ENCODE data around the gene PIKFYVE.
"Not testable (repeated sequence)": the region's sequence is repeated elsewhere in the genome, so short reads cannot be mapped to it uniquely, and the experiment has no call there.

The PIKFYVE gene

DNA sequence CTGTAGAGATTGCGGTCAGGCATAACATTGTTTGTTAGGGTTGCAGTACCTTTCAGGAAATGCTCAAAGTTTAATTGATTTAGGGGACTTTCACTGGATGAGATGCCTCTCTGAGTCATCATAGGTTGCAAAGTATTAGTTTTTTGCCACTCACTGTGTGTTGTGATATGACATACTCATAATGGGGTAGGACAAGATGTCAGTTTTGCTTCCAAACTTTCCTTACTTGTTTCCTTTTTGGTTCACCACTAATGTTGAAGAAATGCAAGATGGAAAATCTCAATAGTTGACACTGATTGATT is 105.5 kb downstream of the PIKFYVE start:
- no peaks in the 10 kb centered on the region for H3K9me3 Mint-ChIP-seq
- peaks cover 7 to 16% of the 10 kb centered on the region in 2 donors for H3K4me1 Mint-ChIP-seq
- H3K36me3 Mint-ChIP-seq, result no peaks in the 10 kb centered on the region
- ATAC-seq (replicated peaks), result no peak
- no peak overlapping the region for H3K27ac Mint-ChIP-seq
- no peak overlapping the region for H3K4me3 Mint-ChIP-seq
- DNase-seq, result no peak
- no peaks in the 10 kb centered on the region for H3K27me3 Mint-ChIP-seq

DNA sequence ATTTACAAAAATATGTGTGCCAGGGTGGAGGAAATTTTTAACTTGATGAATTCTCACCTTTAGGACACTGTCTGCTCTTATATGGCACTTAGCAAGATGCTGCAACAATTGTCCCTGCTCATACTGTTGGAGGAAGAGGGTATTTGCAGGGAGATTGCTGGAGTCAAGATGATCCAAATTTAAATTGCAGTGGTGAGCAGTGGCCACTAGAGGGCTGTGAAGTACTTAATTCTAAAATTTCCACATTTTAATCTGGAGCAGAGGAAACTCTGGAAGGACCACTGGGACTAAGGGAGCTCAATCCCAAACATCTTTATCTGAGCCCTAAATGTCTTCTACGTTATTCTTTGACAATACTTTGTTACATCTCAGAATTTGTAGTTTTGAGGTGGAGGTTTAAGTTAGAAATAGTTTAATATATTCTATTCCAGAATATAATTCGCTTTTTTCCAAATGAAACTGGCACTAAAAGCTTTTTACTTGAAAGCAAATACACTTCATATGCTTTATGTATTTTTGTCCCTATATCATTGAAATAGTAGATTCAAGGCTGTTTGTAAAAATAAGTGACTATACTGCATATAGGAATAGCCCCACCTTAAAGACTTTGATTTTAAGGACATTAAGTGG is 107.5 kb downstream of the PIKFYVE start:
- ATAC-seq (replicated peaks), result no peak
- no peaks in the 10 kb centered on the region for H3K9me3 Mint-ChIP-seq
- H3K27ac Mint-ChIP-seq, result no peak overlapping the region
- no peaks in the 10 kb centered on the region for H3K27me3 Mint-ChIP-seq
- no peak for DNase-seq
- H3K36me3 Mint-ChIP-seq, result no peaks in the 10 kb centered on the region
- H3K4me3 Mint-ChIP-seq, result no peak overlapping the region
- peaks cover 0 to under 1% of the 10 kb centered on the region in 2 donors for H3K4me1 Mint-ChIP-seq

DNA sequence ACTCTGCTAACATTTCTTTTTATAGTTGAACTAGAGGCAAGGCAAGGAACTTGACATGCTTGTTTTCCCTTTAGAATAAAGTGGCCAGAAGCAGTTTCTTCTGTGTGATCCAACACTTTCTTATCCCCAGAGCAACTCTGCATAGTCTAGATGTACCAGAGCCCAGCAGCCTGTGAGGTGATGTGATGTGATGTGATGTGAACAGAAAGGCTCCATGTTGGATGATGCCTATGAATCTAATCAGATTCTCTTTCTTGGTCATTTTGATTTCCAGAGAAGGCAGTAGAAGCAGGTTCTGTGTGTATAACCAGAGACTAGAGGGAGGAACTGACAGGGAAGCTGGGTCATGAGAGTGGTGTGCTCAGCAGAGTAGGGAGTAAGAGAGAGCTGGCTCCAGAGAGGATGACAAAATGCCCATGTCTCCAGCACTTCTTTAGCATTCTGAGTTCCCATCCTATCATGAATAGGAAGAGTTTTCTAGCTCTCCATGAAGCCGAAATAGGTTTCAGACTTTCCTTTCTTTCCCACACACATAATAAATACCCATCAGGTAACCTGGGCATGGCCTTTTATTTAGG is 109.5 kb downstream of the PIKFYVE start:
- DNase-seq (no peak), ATAC-seq (replicated peaks) (no peak)
- no peak overlapping the region for H3K27ac Mint-ChIP-seq
- peaks cover 0 to 3% of the 10 kb centered on the region in 2 donors for H3K27me3 Mint-ChIP-seq
- H3K36me3 Mint-ChIP-seq, result no peaks in the 10 kb centered on the region
- no peaks in the 10 kb centered on the region for H3K9me3 Mint-ChIP-seq
- no peaks in the 10 kb centered on the region for H3K4me1 Mint-ChIP-seq
- H3K4me3 Mint-ChIP-seq, result no peak overlapping the region

DNA sequence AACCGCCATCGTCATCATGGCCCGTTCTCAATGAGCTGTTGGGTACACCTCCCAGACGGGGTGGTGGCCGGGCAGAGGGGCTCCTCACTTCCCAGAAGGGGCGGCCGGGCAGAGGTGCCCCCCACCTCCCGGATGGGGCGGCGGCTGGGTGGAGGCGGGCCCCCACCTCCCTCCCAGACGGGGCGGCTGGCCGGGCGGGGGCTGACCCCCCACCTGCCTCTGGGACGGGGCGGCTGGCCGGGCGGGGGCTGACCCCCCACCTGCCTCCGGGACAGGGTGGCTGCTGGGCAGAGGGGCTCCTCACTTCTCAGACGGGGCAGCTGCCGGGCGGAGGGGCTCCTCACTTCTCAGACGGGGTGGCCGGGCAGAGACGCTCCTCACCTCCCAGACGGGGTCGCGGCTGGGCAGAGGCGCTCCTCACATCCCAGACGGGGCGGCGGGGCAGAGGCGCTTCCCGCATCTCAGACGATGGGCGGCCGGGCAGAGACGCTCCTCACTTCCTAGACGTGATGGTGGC is 111.3 kb downstream of the PIKFYVE start:
- not testable (repeated sequence) for H3K27me3 Mint-ChIP-seq; DNase-seq; H3K9me3 Mint-ChIP-seq; ATAC-seq (replicated peaks); H3K36me3 Mint-ChIP-seq; H3K27ac Mint-ChIP-seq; H3K4me1 Mint-ChIP-seq; H3K4me3 Mint-ChIP-seq

DNA sequence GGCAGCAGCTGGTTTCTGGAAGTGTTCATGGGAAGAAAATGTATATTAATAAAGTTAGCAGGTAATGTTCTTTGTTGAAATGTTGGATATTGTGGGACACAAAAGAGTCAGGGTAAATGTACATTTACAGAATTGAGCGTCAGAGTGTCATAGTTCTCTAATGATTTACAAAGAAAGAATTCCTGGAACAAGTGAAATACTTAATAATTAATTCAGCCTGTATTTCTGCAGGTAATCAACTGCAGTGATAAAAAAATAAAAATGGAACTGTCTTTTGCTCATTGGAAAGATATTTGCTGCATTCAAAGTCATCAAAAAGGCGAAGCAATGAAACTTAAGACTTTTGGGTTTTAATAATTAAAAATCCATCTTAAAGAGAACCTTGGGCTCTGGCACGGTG is 113.1 kb downstream of the PIKFYVE start:
- no peak for DNase-seq
- H3K9me3 Mint-ChIP-seq, result no peaks in the 10 kb centered on the region
- peaks cover 16 to 25% of the 10 kb centered on the region in 2 donors for H3K27me3 Mint-ChIP-seq
- no peak for ATAC-seq (replicated peaks)
- H3K27ac Mint-ChIP-seq, result no peak overlapping the region
- H3K4me1 Mint-ChIP-seq, result no peaks in the 10 kb centered on the region
- H3K36me3 Mint-ChIP-seq, result no peaks in the 10 kb centered on the region
- H3K4me3 Mint-ChIP-seq, result no peak overlapping the region

DNA sequence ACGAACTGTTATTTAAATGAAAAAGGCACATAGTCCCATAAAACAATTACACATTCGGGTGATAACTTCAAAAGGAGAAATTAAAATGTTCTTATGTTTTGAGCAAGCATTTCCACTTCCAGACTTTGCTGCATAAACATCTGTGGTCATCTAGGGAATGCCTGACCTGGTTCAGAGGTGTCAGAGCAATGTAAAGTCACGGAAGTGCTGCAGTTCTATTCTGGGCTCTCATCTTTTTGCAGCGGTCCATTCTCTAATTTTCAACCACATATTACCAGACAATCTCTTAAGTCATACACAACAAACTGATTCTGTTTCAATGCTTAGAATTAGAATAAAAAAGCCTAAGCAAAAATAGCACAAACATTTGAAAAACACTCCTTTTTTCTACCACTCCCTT is 118.6 kb downstream of the PIKFYVE start:
- Mint-ChIP-seq H3K27ac (no peak overlapping the region), H3K4me1 (no peaks in the 10 kb centered on the region), H3K4me3 (no peak overlapping the region), H3K36me3 (no peaks in the 10 kb centered on the region), H3K9me3 (no peaks in the 10 kb centered on the region), H3K27me3 (peaks cover 21 to 33% of the 10 kb centered on the region in 2 donors)
- no peak for ATAC-seq (replicated peaks)
- DNase-seq, result no peak

DNA sequence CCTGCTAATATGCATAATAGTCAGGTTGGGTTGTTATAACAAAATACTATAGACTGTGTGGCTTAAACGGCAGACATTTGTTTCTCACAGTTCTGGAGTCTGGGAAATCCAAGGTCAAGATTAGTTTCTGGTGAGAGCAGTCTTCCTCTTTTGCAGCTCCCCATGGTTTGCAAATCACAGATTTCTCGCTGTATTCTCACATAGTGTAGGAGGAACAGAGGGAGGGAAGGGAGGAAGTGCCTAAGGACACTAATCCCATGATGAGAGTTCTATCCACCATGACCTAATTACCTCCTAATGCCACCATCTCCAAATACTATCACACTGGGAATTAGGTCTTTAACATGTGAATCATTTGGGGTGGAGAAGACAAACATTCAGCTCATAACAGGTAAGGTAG is 120.5 kb downstream of the PIKFYVE start:
- peaks cover 15 to 32% of the 10 kb centered on the region in 2 donors for H3K27me3 Mint-ChIP-seq
- no peak for DNase-seq

DNA sequence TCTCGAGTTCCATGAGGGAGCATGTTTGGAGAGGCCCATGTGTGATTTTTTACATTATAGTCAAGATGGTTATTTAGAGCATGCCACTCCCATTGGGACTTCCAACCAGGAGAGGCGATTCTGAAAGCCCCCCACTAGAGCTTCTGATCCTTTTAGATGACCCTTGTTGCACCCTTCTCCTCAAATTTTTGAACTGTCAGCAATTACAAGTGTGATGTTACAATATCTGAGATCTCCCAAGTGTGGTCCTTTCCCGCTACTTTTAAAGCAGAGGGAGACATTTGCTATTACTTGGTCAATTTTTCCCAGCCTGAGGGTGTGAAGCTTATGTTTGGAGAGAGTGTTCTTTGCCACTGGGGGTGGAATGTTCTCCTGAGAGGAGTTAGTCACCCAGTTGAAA is 123.9 kb downstream of the PIKFYVE start:
- DNase-seq, result no peak
- H3K27me3 Mint-ChIP-seq, result peaks cover 4 to 8% of the 10 kb centered on the region in 2 donors
- H3K9me3 Mint-ChIP-seq, result peaks cover 11 to 12% of the 10 kb centered on the region in 2 donors
- H3K4me3 Mint-ChIP-seq, result no peak overlapping the region
- H3K4me1 Mint-ChIP-seq, result no peaks in the 10 kb centered on the region
- no peak for ATAC-seq (replicated peaks)
- H3K27ac Mint-ChIP-seq, result no peak overlapping the region
- peaks cover 0 to 4% of the 10 kb centered on the region in 2 donors for H3K36me3 Mint-ChIP-seq

More for the DNA sequence above, 120.5 kb downstream of the PIKFYVE start:
- ATAC-seq (replicated peaks), result no peak
- H3K9me3 Mint-ChIP-seq, result peaks cover 0 to 4% of the 10 kb centered on the region in 2 donors
- H3K4me1 Mint-ChIP-seq, result no peaks in the 10 kb centered on the region
- no peaks in the 10 kb centered on the region for H3K36me3 Mint-ChIP-seq
- no peak overlapping the region for H3K4me3 Mint-ChIP-seq
- H3K27ac Mint-ChIP-seq, result no peak overlapping the region

DNA sequence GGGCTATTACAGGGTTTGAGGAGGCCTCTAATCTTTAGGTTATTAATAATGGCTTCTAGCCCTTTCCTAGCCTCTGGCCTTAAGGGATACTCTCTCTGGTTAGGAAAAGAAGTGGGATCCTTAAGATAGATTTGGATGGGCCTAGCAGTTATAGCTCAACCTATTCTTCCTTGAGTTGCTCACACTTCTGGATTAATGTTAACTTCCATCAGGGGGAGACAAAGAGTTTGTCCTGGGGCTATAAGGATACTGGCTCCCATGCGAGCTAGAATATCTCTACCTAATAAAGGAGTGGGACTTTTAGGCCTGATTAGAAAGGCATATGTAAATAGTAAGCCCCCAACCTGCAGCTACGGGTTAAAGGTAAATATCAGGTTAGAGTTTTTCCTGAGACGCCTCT is 126.2 kb downstream of the PIKFYVE start:
- peaks cover 2 to 4% of the 10 kb centered on the region in 2 donors for H3K36me3 Mint-ChIP-seq
- H3K27me3 Mint-ChIP-seq, result peaks cover 7 to 21% of the 10 kb centered on the region in 2 donors
- no peak overlapping the region for H3K27ac Mint-ChIP-seq
- peaks cover 16 to 19% of the 10 kb centered on the region in 2 donors for H3K9me3 Mint-ChIP-seq
- DNase-seq (no peak), ATAC-seq (replicated peaks) (no peak)
- H3K4me3 Mint-ChIP-seq, result no peak overlapping the region
- H3K4me1 Mint-ChIP-seq, result no peaks in the 10 kb centered on the region

DNA sequence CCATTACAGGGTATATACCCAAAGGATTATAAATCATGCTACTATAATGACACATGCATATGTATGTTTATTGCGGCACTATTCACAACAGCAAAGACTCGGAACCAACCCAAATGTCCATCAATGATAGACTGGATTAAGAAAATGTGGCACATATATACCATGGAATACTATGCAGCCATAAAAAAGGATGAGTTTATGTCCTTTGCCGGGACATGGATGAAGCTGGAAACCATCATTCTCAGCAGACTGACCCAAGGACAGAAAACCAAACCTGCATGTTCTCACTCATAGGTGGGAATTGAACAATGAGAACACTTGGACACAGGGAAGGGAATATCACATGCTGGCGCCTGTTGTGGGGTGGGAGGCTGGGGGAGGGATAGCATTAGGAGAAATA is 130.7 kb downstream of the PIKFYVE start:
- Mint-ChIP-seq H3K27me3 (peaks cover 18 to 32% of the 10 kb centered on the region in 2 donors), H3K9me3 (peaks cover 12 to 17% of the 10 kb centered on the region in 2 donors)
- DNase-seq; H3K4me1 Mint-ChIP-seq; H3K36me3 Mint-ChIP-seq; ATAC-seq (replicated peaks); H3K4me3 Mint-ChIP-seq; H3K27ac Mint-ChIP-seq: not testable (repeated sequence)

DNA sequence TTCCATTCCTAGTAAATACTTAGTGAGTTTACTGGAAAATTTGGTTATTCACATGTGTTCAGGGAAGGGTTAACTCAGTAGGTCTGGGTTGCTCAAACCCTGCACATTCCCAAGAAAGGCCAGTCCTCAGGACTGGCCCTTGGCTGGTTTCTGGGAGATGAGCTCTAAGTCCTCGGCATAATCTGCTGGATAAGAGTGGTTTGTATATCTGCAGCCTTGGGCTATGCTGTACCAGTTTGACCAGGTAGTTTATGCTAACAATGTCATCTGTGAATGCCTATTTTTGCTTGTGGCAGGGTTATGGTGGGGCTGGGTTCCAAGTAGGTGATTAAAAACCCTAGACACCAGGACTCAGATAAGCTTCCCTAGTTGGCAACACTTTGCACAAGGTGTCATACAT is 133.1 kb downstream of the PIKFYVE start:
- Mint-ChIP-seq H3K27me3 (peaks cover 36 to 49% of the 10 kb centered on the region in 2 donors), H3K4me3 (no peak overlapping the region), H3K36me3 (peaks cover 2 to 4% of the 10 kb centered on the region in 2 donors), H3K27ac (no peak overlapping the region), H3K9me3 (peaks cover 5 to 9% of the 10 kb centered on the region in 2 donors), H3K4me1 (no peaks in the 10 kb centered on the region)
- ATAC-seq (replicated peaks), result no peak
- no peak for DNase-seq

DNA sequence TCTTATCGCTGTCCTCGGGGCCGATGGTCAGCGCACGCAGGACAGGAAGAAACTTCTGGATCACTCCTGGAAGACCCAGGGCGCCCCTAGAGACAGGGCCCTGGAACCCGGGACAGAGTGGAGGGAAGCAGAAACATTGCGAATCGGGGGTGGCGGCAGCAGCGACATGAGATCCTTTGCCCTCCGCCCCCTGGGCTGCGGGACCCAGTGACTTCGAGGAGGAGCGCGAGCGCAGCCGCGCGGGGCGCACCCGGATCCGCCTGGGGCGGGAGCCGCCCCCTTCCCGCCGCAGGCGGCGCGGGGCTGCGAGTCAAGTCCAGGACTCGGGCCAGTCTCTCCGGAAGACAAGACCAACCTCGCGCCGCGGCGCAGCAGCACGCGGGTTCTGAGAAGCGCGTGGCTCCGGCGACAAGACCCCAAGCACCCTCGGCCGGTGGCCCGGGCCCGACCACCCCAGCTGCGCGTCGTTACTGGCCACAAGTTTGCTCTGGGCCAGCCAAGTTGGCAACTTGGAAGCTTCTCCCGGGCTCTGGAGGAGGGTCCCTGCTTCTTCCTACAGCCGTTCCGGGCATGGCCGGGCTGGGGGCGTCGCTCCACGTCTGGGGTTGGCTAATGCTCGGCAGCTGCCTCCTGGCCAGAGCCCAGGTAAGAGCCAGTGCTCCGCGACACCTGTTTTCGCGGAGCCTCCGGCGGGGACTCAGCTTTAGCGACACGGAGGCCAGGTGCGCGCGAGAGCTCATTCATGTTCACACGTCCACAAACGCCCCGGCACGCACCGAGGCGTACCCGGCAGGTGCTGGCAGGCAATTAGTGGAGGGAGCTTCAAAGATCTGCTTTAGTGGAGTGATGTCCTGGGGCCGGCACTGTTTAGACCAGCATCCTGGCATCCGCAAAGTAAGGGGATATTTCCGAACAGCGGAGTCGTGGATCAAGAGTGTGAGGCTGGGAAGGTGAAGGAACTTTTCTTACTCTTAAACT is 140.7 kb downstream of the PIKFYVE start, which contains the start of gene PTH2R:
PTH2R (plus strand) TSS at position 319 of the 978 bp plus-strand sequence; CDS start at position 571, 252 bp downstream.
- Mint-ChIP-seq H3K4me3 (peak within 1 kb of the TSS; percentile 62 to 77), H3K27me3 (peaks cover 64 to 69% of the 10 kb centered on the region in 2 donors), H3K27ac (no peak within 1 kb of the TSS), H3K4me1 (peaks cover 9 to 15% of the 10 kb centered on the region in 2 donors), H3K9me3 (no peaks in the 10 kb centered on the region), H3K36me3 (no peaks in the 10 kb centered on the region)
- DNase-seq, result no peak
- peak; percentile 38 to 42 for ATAC-seq (replicated peaks)

DNA sequence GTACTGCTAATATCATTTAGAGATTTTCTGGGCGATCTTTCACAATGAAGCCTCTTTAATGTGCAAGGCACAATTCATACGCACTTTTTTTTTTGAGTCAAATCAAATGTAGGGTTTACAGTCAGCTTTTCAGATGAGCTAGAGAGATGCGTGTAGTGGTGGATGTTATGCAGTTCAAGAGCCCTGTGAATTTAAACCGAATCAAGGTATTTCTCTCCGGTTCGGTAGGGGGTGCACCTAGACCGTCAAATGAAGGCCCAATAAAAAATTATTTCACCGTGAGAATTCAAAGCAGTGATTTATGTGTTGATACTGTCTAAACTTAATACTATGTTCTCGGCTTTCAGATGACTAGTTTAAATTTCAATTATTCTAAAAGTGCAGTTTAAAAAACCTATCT is 141.6 kb downstream of the PIKFYVE start:
- ATAC-seq (replicated peaks), result peak; percentile 53 to 59
- H3K4me3 Mint-ChIP-seq, result no peak overlapping the region

More for the DNA sequence above, 141.6 kb downstream of the PIKFYVE start:
- DNase-seq, result no peak
- H3K27me3 Mint-ChIP-seq, result peaks cover 61 to 66% of the 10 kb centered on the region in 2 donors
- H3K36me3 Mint-ChIP-seq, result no peaks in the 10 kb centered on the region
- no peaks in the 10 kb centered on the region for H3K9me3 Mint-ChIP-seq
- H3K4me1 Mint-ChIP-seq, result peaks cover 9 to 15% of the 10 kb centered on the region in 2 donors
- H3K27ac Mint-ChIP-seq, result no peak overlapping the region

Measured in stimulated activated naive B cell treated with anti-CD40 and anti-IgM and Interleukin-4, amounts not matched to agents 10 μg/mL and 1 μg/mL and 100 μg/mL, for 72 hours (primary cell).